Measurements from ENCODE around the gene APC2.

Gene APC2, protein sequence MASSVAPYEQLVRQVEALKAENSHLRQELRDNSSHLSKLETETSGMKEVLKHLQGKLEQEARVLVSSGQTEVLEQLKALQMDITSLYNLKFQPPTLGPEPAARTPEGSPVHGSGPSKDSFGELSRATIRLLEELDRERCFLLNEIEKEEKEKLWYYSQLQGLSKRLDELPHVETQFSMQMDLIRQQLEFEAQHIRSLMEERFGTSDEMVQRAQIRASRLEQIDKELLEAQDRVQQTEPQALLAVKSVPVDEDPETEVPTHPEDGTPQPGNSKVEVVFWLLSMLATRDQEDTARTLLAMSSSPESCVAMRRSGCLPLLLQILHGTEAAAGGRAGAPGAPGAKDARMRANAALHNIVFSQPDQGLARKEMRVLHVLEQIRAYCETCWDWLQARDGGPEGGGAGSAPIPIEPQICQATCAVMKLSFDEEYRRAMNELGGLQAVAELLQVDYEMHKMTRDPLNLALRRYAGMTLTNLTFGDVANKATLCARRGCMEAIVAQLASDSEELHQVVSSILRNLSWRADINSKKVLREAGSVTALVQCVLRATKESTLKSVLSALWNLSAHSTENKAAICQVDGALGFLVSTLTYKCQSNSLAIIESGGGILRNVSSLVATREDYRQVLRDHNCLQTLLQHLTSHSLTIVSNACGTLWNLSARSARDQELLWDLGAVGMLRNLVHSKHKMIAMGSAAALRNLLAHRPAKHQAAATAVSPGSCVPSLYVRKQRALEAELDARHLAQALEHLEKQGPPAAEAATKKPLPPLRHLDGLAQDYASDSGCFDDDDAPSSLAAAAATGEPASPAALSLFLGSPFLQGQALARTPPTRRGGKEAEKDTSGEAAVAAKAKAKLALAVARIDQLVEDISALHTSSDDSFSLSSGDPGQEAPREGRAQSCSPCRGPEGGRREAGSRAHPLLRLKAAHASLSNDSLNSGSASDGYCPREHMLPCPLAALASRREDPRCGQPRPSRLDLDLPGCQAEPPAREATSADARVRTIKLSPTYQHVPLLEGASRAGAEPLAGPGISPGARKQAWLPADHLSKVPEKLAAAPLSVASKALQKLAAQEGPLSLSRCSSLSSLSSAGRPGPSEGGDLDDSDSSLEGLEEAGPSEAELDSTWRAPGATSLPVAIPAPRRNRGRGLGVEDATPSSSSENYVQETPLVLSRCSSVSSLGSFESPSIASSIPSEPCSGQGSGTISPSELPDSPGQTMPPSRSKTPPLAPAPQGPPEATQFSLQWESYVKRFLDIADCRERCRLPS (N-terminal part only)

DNA sequence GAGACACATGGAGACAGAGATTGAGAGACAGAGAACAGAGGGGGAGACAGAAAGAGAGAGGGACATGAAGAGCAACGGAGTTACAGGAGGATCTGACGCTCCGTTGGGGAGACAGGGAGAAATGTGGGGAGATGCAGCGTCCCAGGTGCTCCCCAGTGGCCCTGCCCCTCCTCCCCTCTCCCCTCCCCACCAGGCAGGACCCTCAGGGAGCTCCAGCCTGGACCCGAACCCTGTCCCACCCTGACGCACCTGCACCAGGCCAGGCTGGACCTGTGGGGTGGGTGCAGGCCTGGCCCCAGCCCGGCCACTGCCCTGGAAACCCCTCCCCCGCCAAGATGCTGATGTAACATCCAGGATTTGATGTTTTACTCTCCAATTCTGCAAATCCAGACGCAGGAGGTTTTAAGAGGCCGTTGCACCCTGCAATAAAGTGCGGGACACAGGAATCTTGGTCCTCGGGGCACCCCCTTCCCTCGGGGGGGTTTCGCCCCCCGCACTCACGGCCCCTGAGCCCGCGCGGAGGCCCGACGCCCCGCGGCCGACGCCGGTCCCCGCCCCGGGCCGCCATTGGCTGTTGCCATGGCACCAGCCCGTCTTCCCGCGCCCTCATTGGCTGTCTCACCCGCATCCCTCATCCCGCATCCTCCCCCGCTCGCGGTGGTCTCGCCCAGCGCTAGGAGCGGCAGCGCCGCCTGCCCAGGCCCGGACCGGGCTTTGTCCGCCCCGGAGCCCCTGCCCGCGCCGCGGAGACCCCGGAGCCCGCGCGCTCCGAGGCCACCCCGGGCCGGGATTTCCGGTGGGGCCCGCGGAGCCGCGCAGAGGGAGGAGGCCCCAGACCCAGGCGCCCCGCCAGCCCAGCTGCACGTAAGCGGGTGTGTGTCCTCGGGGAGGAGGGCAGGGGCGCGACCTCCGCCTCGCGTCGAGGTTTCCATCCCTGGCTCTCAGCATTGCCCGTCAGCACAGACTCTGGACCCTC is at the start of gene APC2:
Gene APC2 (plus strand): TSS at position 655 of the 976 bp plus-strand sequence. CDS start 2,881 bp downstream, outside the sequence.
- TF ChIP-seq, protein P1, sequence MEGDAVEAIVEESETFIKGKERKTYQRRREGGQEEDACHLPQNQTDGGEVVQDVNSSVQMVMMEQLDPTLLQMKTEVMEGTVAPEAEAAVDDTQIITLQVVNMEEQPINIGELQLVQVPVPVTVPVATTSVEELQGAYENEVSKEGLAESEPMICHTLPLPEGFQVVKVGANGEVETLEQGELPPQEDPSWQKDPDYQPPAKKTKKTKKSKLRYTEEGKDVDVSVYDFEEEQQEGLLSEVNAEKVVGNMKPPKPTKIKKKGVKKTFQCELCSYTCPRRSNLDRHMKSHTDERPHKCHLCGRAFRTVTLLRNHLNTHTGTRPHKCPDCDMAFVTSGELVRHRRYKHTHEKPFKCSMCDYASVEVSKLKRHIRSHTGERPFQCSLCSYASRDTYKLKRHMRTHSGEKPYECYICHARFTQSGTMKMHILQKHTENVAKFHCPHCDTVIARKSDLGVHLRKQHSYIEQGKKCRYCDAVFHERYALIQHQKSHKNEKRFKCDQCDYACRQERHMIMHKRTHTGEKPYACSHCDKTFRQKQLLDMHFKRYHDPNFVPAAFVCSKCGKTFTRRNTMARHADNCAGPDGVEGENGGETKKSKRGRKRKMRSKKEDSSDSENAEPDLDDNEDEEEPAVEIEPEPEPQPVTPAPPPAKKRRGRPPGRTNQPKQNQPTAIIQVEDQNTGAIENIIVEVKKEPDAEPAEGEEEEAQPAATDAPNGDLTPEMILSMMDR (IDR thresholded peaks at IDR 0.05; ENCODE audit: low read length, missing control alignments), result no peak
- no peak for DNase-seq (ENCODE audit: low read depth)
- no peak within 1 kb of the TSS for H3K4me3 ChIP-seq (replicated peaks; ENCODE audit: low read depth, low read length)

DNA sequence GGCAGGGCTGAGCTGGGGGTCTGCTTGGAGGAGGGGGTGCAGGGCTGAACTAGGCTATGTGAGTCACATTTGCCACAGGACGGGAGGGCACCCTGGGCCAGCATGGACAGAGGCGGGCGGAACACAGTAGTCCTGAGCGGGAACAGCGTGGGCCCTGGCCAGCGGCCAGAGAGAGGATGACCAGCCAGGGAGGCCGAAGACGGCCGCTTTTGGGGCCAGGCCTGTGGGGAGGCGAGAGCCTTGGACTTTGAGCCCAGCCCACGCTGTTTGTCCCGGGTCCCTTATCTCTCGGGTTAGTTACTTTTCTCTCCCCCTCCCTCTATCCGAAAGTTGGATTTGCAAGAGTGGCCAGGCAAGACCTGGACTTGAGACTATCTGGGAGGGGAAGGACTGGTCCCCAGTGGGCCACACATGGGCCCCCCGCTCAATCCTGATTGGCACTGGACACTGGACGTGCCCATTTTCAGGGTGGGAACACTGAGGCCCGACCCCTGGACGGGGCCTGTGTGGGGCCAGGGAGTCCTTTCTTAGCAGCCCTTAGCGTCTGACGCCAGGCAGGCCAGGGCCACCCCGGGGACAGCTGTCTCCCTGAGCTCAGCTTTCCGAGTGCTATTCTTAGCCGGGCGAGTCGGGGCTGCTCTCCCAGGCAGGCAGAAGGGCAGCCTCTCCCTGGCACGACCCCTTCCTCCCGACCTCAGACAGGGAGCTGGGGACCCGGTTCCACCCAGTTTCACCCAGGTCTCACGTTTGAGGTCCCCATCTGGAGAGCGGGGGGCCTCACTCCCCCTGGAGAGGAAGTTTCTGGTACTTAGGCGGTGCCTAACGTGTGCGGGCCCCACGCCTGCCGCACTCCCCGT is 49.4 kb upstream of the APC2 start:
- H3K4me3 ChIP-seq (replicated peaks; ENCODE audit: low read depth, low read length), result peak overlapping the region; percentile 55
- no peak for DNase-seq (ENCODE audit: low read depth)
- TF ChIP-seq, protein P1 (IDR thresholded peaks at IDR 0.05; ENCODE audit: low read length, missing control alignments), result no peak

DNA sequence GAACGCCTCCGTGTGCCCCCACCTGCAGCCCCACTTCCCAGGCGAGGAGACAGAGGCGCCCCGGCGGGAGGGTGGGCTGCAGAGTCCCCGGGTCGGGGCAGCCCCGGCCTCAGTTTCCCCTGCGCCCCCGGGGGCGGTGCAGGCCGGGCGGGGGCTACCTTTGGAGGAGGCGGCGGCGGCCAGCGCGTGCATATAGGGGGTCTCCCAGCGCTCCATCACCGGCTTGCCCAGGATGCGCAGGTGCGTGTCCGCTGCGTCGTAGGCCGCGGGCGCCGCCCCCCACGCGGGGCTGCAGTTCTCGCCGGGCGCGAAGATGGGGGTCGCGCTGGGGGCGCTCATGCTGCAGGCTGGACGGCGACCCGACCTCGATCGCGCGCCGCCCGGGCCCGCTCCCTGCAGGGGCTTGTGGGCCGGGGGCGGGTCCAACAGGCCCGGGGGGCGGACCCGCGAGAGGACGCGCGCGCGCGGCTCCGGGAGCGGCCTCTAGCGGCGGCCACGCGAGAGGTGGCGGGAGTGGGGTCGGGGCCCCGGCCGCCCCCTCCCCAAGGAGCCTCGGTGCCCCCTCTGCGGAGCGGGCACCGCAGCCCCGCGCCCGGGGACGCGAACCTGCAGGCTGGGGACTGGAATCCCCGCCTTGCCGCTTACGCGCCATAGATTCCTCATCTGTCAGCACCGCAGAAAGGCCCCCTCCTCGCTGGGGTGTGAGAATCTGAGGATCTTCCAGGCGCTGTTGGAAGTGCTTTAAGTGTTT is 48.6 kb upstream of the APC2 start, which contains the start of gene GAMT:
Gene GAMT (minus strand): TSS at position 405 of the 751 bp plus-strand sequence. CDS start 66 bp downstream, at position 339.
- TF ChIP-seq, protein P1 (IDR thresholded peaks at IDR 0.05; ENCODE audit: low read length, missing control alignments), result no peak
- peak within 1 kb of the TSS; percentile 55 for H3K4me3 ChIP-seq (replicated peaks; ENCODE audit: low read depth, low read length)

DNA sequence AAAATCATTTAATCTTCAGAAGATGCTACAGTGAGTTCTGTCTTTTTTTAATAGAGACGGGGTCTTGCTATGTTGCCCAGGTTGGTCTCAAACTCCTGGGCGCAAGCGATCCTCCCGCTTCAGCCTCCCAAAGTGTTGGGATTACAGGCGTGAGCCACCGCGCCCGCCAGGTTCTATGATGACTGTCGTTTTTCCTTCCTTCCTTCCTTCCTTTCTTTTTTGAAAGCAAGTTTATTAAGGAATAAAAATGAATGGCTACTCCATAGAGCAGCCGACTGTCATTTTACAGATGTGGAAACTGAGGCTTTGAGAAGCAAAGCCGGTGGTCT is 48.1 kb upstream of the APC2 start:
- DNase-seq (ENCODE audit: low read depth), result no peak
- peak overlapping the region; percentile 55 for H3K4me3 ChIP-seq (replicated peaks; ENCODE audit: low read depth, low read length)
- TF ChIP-seq, protein P1 (IDR thresholded peaks at IDR 0.05; ENCODE audit: low read length, missing control alignments), result no peak

More for the DNA sequence above, 48.6 kb upstream of the APC2 start, which contains the start of gene GAMT:
- peak; percentile 35 for DNase-seq (ENCODE audit: low read depth)

DNA sequence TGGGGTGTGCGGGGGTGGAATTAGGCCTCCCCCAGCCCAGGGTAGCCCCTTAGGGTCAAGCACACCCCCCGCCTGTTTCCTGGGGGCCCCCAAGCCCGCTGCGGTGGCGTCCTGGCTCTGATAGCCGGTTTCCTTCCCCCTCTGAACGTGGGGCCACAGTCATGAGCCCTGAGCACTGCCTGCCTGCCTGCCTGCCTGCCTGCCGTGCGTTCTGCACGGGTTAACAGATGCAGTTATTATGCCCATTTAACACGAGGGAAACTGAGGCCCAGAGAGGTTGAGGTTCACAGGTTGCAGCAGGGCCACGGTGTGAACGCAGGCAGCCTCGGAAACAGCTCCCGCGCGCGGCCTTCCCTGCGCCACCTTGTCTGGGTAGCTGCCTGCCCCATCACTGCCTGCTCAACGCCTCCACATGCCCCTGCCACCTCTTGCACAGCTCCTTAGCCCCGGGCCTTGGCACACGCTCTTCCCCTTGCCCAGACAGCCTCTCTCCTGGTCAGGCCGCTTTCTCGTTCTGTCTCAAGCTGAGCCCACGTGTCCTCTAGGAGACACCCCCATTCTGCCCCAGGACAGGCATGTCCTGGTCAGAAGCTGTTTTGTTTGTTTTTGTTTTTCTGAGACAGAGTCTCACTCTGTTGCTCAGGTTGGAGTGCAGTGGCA is 47.4 kb upstream of the APC2 start:
- no peak overlapping the region for H3K4me3 ChIP-seq (replicated peaks; ENCODE audit: low read depth, low read length)
- no peak for DNase-seq (ENCODE audit: low read depth)
- TF ChIP-seq, protein P1 (IDR thresholded peaks at IDR 0.05; ENCODE audit: low read length, missing control alignments), result no peak
